ENCODE results near the gene KIAA1958. TPM values are rescaled to one million over a fixed set of nuclear protein-coding genes. Genes with fewer than 3 reads are reported as not detected.

The KIAA1958 gene
- total RNA-seq, 4 donors from 2014 or later, result 8.3 to 11.2 (median 9.6) TPM

GRCh38 chr9:112617371-112617770 is 130.7 kb downstream of the KIAA1958 start:
- H3K4me3 ChIP-seq (replicated peaks in 1 of 3), result no peak overlapping the region
- H3K27ac ChIP-seq, result no peak overlapping the region
- WGBS, 2 donors, result 93 to 95% methylated on average over 8 of the region's 8 CpGs
- no peak for DNase-seq
- H3K36me3 ChIP-seq, result no peaks in the 10 kb centered on the region
- intact Hi-C loops (cut with DNase I), result no loop called here
- no peaks in the 10 kb centered on the region for H3K9me3 ChIP-seq
- no peaks in the 10 kb centered on the region for H3K27me3 ChIP-seq
- TF ChIP-seq CTCF (IDR thresholded peaks at IDR 0.05) (no peak), POLR2A (IDR thresholded peaks at IDR 0.05) (no peak)
- no peaks in the 10 kb centered on the region for H3K4me1 ChIP-seq

DNA sequence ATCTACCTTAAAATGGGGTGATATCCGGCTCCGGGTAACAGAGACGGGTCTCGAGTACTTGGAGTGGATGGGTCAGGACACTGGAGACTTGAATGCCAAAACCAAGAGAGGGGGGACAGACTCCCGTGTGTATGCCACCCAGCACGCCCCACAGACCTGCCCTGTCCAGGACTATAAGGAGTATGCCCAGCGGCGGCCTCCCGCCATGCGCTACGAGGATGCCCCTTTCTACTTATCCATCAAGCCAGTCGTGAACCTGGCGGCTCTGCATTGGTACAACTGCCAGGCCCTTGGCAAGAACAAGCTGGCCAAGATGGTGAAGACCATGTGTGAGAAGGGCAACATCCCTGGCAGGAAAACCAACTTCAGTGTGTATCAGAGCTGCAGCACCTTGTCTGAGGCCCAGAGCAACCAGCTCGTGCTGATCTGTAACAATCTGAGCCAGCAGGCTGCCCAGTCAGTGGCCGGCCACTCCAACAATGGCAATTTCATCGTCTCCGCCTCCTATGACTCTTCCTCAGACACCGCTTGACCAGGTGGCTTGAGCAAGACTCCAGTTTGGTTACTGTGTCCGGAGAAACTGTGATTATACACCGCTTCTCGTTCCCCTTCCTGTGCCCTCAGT is 131.9 kb downstream of the KIAA1958 start:
- Histone ChIP-seq H3K9me3 (no peaks in the 10 kb centered on the region), H3K4me1 (no peaks in the 10 kb centered on the region), H3K27me3 (no peaks in the 10 kb centered on the region), H3K27ac (no peak overlapping the region), H3K4me3 (replicated peaks in 1 of 3) (no peak overlapping the region), H3K36me3 (no peaks in the 10 kb centered on the region)
- intact Hi-C loops (cut with DNase I), result no loop called here
- 95 to 97% methylated on average over 20 to 21 of the region's 21 CpGs for WGBS, 2 donors
- DNase-seq, result no peak
- TF ChIP-seq POLR2A (IDR thresholded peaks at IDR 0.05), result no peak
- no peak for TF ChIP-seq CTCF (IDR thresholded peaks at IDR 0.05)

DNA sequence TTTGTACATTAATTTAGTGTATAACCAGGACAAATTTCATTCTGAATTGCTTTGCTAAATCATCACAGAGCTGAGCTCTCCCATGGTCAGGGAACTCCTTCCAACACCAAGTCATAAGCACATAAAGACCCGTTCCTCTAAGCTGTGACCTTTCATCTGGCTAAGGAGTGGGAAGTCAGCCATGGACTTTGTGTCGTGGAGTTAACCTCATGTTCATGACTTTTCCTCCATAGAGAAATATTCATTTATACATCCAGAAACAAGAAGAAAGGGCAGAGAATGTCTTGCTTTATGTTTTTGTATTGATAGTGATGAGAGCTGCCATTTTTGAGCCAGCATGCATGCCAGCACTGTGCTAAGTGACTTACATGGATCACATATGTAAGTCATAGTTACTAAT is 133.8 kb downstream of the KIAA1958 start:
- no peak for TF ChIP-seq CTCF (IDR thresholded peaks at IDR 0.05)
- TF ChIP-seq POLR2A (IDR thresholded peaks at IDR 0.05), result no peak
- WGBS, 2 donors, result 78 to 83% methylated on average over 2 of the region's 2 CpGs
- no peak for DNase-seq
- Histone ChIP-seq H3K27me3 (no peaks in the 10 kb centered on the region), H3K9me3 (no peaks in the 10 kb centered on the region), H3K27ac (no peak overlapping the region), H3K4me3 (replicated peaks in 1 of 3) (no peak overlapping the region), H3K4me1 (no peaks in the 10 kb centered on the region), H3K36me3 (no peaks in the 10 kb centered on the region)
- intact Hi-C loops (cut with DNase I), result no loop called here

DNA sequence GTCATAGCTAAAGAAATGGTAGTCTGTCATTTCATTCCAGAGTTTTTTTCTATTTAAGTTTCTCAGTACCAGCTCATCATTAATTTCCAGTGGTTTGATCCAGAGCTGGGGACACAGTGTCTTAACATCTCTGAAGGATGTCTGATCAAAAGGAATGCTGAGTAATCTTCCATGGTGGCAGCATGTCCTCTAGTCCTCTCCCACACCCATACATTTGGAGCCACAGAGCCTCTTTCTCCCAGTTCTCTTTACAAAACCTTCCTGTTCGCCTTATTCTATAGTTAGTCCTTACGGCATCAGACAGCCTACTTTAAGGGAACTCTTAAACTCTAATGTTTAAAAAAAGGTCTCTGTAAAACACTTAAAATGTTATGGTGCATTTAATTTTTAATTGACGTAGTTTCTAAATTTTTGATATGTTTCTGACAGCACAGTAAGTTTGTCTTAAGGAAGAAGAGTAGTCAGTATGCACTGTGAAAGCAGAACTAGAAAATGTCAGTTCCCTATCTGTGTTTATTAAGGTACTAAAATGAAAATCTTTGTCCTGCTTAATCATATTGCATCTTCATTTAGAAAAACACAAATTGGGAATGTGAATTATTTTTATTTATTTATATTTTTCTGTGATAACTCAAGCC is 134.5 kb downstream of the KIAA1958 start:
- 63 to 93% methylated on average over 3 of the region's 3 CpGs for whole genome bisulfite sequencing, 2 donors
- intact Hi-C loops (cut with DNase I), result no loop called here

More for the DNA sequence above, 134.5 kb downstream of the KIAA1958 start:
- Histone ChIP-seq H3K4me3 (replicated peaks in 1 of 3) (no peak overlapping the region), H3K4me1 (no peaks in the 10 kb centered on the region), H3K27me3 (no peaks in the 10 kb centered on the region), H3K9me3 (no peaks in the 10 kb centered on the region), H3K27ac (no peak overlapping the region), H3K36me3 (no peaks in the 10 kb centered on the region)
- DNase-seq, result no peak
- TF ChIP-seq CTCF (IDR thresholded peaks at IDR 0.05) (no peak), POLR2A (IDR thresholded peaks at IDR 0.05) (no peak)
